ENCODE data around the gene CSAG1. TPM values are rescaled to one million over a fixed set of nuclear protein-coding genes. Genes with fewer than 3 reads are reported as not detected.
"Not testable (repeated sequence)": the region's sequence is repeated elsewhere in the genome, so short reads cannot be mapped to it uniquely, and the experiment has no call there.

The CSAG1 gene
- total RNA-seq (2014; rRNA removed; shearing (Covaris generic)) = 1.1 and 5.7 TPM in 2 replicates

DNA sequence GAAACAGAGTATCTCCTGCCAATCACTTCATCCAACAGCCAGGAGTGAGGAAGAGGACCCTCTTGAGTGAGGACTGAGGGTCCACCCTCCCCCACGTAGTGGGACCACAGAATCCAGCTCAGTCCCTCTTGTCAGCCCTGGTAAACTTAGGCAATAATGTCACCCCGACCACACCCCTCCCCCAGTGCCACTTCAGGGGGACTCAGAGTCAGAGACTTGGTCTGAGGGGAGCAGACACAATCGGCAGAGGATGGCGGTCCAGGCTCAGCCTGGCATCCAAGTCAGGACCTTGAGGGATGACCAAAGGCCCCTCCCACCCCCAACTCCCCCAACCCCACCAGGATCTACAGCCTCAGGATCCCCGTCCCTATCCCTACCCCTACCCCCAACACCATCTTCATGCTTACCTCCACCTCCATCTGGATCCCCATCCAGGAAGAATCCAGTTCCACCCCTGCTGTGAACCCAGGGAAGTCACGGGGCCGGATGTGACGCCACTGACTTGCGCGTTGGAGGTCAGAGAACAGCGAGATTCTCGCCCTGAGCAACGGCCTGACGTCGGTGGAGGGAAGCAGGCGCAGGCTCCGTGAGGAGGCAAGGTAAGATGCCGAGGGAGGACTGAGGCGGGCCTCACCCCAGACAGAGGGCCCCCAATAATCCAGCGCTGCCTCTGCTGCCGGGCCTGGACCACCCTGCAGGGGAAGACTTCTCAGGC is at the start of gene CSAG1, which contains the start of gene MAGEA12:
Gene CSAG1 (minus strand): TSS at position 461 of the 715 bp plus-strand sequence. CDS start 1,261 bp downstream, outside the sequence.
Gene MAGEA12 (plus strand): TSS at position 497 of the 715 bp plus-strand sequence. CDS start 2,405 bp downstream, outside the sequence.
- no peak for DNase-seq (ENCODE audit: low spot score)

DNA sequence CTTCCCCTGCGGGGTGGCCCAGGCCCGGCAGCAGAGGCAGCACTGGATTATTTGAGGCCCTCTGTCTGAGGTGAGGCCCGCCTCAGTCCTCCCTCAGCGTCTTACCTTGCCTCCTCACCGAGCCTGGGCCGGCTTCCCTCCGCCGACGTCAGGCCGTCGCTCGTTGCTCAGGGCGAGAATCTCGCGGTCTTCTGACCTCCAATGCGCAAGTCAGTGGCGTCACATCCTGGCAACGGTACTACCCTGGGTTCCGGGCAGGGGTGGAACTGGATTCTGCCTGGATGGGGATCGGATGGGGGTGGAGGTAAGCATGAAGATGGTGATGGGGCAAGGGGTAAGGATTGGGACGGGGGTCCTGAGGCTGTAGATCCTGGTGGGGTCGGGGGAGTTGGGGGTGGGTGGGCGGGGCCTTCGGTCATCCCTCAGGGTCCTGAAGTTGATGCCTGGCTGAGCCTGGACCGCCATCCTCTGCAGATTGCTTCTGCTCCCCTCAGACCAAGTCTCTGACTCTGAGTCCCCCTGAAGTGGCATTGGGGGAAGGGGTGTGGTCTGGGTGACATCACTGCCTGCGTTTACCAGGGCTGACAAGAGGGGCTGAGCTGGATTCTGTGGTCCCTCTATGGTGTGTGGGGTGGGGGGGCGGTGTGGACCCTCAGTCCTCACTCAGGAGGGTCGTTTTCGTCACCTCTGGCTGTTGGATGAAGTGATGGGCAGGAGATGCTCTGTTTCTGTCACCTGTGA is 36.2 kb upstream of the CSAG1 start, which contains the start of gene MAGEA6:
Gene MAGEA6 (minus strand): TSS at position 141 of the 741 bp plus-strand sequence. CDS start 2,039 bp downstream, outside the sequence.
- DNase-seq (ENCODE audit: low spot score) = not testable (repeated sequence)

- not testable (repeated sequence) for DNase-seq (ENCODE audit: low spot score)
Observed at GRCh38 chrX:152766562-152766961, 33.0 kb upstream of the CSAG1 start.

DNA sequence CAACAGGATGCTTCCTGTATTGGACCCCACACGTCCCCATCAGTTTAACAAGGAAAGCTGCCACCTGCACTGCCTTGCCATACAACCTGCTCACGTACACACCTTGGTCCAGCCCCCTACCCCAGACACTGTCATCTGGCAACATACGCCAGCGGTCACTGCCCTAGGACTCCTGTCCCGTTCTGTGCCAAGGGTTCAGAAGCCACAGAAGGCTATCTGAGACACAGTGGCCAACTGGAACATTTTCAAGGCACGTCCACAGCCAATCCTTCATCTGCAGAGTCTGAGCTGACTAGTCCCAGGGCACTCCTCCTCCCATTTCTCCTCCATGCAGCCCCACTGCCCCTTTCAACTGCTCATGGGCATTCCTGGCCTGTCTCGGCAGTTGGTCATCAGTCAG is 28.1 kb upstream of the CSAG1 start:
- not testable (repeated sequence) for DNase-seq (ENCODE audit: low spot score)

DNA sequence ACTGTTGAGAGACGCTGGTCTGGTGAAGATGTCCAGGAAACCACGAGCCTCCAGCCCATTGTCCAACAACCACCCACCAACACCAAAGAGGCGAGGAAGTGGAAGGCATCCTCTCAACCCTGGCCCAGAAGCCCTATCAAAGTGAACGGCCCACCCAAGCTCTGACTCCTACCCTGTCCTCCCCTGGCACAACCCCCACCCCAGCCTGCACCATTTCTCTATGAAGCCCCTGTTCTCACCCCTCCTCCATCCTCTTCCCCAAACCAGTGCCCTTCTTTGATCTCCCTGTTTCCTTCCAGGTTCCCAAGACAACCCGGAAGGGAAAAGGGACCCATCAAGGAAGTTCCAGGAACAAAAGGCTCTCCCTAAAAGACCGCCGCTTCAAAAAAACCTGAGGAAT is 26.0 kb upstream of the CSAG1 start:
- DNase-seq (ENCODE audit: low spot score) = not testable (repeated sequence)

DNA sequence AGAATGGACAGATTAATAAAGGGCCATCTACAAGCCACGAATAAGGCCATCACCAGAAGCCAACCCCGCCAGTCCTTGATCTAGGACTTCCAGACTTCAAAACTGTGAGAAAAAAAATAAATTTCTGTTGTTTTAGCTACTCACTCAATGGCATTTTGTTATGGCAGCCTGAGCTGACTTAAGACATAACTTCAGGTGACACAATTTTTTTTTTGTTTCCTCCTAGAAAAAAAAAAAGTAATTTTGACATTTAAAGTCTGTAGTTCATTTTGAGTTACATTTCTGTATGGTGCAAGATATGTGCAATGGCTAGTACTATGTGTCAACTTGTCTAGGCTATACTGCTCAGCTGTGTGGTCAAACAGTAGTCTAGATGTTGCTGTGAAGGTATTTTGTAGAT is 25.4 kb upstream of the CSAG1 start, which contains the start of gene CSAG3:
Gene CSAG3 (plus strand): TSS at position 301 of the 400 bp plus-strand sequence.
- not testable (repeated sequence) for DNase-seq (ENCODE audit: low spot score)

GRCh38 chrX:152754871-152755270 is 21.4 kb upstream of the CSAG1 start:
- DNase-seq (ENCODE audit: low spot score) = not testable (repeated sequence)

- not testable (repeated sequence) for DNase-seq (ENCODE audit: low spot score)
Observed at GRCh38 chrX:152753686-152754650, 20.4 kb upstream of the CSAG1 start, which contains the start of gene MAGEA2. TSS of gene MAGEA2 (minus strand) at chrX:152753842. CDS start at chrX:152751363, 2,479 bp downstream.

- no peak for DNase-seq (ENCODE audit: low spot score)
Observed at GRCh38 chrX:152738560-152738959, 5.0 kb upstream of the CSAG1 start.

DNA sequence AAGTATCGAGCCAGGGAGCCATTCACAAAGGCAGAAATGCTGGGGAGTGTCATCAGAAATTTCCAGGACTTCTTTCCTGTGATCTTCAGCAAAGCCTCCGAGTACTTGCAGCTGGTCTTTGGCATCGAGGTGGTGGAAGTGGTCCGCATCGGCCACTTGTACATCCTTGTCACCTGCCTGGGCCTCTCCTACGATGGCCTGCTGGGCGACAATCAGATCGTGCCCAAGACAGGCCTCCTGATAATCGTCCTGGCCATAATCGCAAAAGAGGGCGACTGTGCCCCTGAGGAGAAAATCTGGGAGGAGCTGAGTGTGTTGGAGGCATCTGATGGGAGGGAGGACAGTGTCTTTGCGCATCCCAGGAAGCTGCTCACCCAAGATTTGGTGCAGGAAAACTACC is 3.0 kb upstream of the CSAG1 start:
- DNase-seq (ENCODE audit: low spot score) = not testable (repeated sequence)

DNA sequence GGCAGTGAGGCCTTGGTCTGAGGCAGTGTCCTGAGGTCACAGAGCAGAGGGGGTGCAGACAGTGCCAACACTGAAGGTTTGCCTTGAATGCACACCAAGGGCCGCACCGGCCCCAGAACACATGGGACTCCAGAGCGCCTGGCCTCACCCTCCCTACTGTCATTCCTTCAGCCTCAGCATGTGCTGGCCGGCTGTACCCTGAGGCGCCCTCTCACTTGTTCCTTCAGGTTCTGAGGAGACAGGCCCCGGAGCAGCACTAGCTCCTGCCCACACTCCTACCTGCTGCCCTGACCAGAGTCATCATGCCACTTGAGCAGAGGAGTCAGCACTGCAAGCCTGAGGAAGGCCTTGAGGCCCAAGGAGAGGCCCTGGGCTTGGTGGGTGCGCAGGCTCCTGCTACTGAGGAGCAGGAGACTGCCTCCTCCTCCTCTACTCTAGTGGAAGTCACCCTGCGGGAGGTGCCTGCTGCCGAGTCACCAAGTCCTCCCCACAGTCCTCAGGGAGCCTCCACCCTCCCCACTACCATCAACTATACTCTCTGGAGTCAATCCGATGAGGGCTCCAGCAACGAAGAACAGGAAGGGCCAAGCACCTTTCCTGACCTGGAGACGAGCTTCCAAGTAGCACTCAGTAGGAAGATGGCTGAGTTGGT is 2.5 kb upstream of the CSAG1 start:
- no peak for DNase-seq (ENCODE audit: low spot score)

GRCh38 chrX:152735101-152735500 is 1.6 kb upstream of the CSAG1 start:
- DNase-seq (ENCODE audit: low spot score) = no peak

DNA sequence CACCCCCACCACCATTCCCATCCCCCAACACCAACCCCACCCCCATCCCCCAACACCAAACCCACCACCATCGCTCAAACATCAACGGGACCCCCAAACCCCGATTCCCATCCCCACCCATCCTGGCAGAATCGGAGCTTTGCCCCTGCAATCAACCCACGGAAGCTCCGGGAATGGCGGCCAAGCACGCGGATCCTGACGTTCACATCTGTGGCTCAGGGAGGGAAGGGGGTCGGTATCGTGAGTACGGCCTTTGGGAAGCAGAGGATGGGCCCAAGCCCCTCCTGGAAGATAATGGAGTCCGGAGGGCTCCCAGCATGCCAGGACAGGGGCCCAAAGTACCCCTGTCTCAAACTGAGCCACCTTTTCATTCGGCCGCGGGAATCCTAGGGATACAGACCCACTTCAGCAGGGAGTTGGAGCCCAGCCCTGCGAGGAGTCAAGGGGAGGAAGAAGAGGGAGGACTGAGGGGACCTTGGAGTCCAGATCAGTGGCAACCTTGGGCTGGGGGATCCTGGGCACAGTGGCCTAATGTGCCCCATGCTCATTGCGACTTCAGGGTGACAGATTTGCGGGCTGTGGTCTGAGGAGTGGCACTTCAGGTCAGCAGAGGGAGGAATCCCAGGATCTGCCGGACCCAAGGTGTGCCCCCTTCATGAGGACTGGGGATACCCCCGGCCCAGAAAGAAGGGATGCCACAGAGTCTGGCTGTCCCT is 780 bp upstream of the CSAG1 start:
- DNase-seq (ENCODE audit: low spot score) = not testable (repeated sequence)

DNA sequence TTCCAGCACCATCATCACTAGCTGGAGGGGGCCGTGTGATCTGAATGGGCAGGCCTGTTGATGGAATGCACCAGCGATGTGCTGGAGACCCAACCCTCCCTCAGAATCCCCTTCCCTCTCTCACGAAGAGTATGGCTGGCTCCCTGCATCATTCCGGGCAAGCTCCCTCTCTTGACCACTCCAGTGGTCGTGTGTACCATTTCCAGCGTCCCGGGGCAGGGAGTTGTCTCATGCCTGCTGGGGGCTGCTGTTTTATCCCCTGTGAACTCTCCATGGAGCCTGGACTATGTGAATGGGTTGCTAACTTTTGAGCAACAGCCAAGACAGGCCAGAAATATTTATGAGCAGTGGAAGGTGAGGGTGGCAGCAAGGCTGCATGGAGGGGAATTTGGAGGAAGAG is 8.1 kb downstream of the CSAG1 start:
- no peak for DNase-seq (ENCODE audit: low spot score)

DNA sequence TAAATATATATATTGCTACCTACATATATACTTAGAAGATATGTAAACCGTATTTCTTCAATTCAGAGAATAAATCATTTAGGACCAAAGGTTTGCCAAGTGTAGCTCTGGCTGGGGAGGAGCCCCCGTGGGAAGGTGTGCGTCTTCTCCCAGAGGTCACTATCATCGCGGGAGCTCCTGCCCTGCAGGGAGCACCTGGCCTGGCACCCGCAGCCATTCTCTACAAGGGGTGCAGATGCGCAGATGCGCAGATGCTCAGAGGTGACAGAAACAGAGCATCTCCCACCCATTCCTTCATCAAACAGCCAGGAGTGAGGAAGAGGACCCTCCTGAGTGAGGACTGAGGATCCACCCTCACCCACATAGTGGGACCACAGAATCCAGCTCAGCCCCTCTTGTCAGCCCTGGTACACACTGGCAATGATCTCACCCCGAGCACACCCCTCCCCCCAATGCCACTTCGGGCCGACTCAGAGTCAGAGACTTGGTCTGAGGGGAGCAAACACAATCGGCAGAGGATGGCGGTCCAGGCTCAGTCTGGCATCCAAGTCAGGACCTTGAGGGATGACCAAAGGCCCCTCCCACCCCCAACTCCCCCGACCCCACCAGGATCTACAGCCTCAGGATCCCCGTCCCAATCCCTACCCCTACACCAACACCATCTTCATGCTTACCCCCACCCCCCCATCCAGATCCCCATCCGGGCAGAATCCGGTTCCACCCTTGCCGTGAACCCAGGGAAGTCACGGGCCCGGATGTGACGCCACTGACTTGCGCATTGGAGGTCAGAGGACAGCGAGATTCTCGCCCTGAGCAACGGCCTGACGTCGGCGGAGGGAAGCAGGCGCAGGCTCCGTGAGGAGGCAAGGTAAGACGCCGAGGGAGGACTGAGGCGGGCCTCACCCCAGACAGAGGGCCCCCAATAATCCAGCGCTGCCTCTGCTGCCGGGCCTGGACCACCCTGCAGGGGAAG is 19.4 kb downstream of the CSAG1 start, which contains the start of gene MAGEA2B:
Gene MAGEA2B (plus strand): TSS at position 814 of the 973 bp plus-strand sequence. CDS start 2,479 bp downstream, outside the sequence.
- not testable (repeated sequence) for DNase-seq (ENCODE audit: low spot score)

- not testable (repeated sequence) for DNase-seq (ENCODE audit: low spot score)
Observed at GRCh38 chrX:152713195-152713594, 20.3 kb downstream of the CSAG1 start.

- not testable (repeated sequence) for DNase-seq (ENCODE audit: low spot score)
Observed at GRCh38 chrX:152709173-152709572, 24.3 kb downstream of the CSAG1 start, which contains the start of gene CSAG2. TSS of gene CSAG2 (minus strand) at chrX:152709273. CDS start at chrX:152709112, 161 bp downstream.

- not testable (repeated sequence) for DNase-seq (ENCODE audit: low spot score)
Observed at GRCh38 chrX:152706500-152706899, 27.0 kb downstream of the CSAG1 start.

All from HT-29 (cell line).